Muscle of leg (tissue), 11 donors: ENCODE measurements around the gene PWWP2B. TPM values are rescaled to one million over a fixed set of nuclear protein-coding genes. Genes with fewer than 3 reads are reported as not detected.

Source experiments
- DNase-seq: peaks from one replicate; pipeline ENCODE4 v3.0.0; 2013
- H3K27ac ChIP-seq: one replicate; pipeline ENCODE4 v1.5.1; 2013; ENCODE audit warnings: mild to moderate bottlenecking, low read length, control low read depth
- H3K27me3 ChIP-seq: one replicate; pipeline ENCODE4 v1.6.1; 2013; ENCODE audit warnings: low read length; ENCODE audit not compliant: control insufficient read depth, insufficient read depth
- H3K36me3 ChIP-seq: one replicate; pipeline ENCODE4 v1.6.1; 2013; ENCODE audit warnings: low read length; ENCODE audit not compliant: control insufficient read depth, insufficient read depth
- H3K4me1 ChIP-seq: one replicate; pipeline ENCODE4 v1.6.1; 2013; ENCODE audit warnings: low read length; ENCODE audit not compliant: control insufficient read depth, insufficient read depth
- H3K4me3 ChIP-seq: one replicate; pipeline ENCODE4 v1.5.1; 2013; ENCODE audit warnings: low read length, control low read depth
- H3K9me3 ChIP-seq: replicated peaks from 2 replicates; pipeline ENCODE4 v1.6.1; 2013; ENCODE audit warnings: low read depth, low read length; ENCODE audit not compliant: control insufficient read depth
- WGBS: methylation state at CpG from one replicate; pipeline ENCODE4 v1.1.5; 2013; ENCODE audit warnings: missing lambda C conversion rate; ENCODE audit not compliant: insufficient coverage; 5-methylcytosine and 5-hydroxymethylcytosine counted together
- polyA plus RNA-seq, 8 donors: library from polyadenylated mRNA; unstranded; fragments of 120-200 nt; gene quantifications; one replicate each; pipeline versions ENCODE4 v1.2.1 to v1.2.3, GENCODE V29; 2013; ENCODE audit warnings: inconsistent platforms in 1 of 8, low replicate concordance in 1 of 8; ENCODE audit not compliant: insufficient read length in 8 of 8, insufficient read depth in 1 of 8
- total RNA-seq: library from RNA; stranded (reverse); fragments of 120-200 nt; gene quantifications from one replicate; pipeline ENCODE4 v1.2.4, GENCODE V29; 2013

Gene PWWP2B
- total and polyA plus RNA-seq, 9 donors, result 5.8 to 15.1 (median 11.3) TPM

GRCh38 chr10:132417957-132418441 lies 21.0 kb downstream of the PWWP2B start:
- peak overlapping the region; percentile 74 for H3K27ac ChIP-seq
- no peaks in the 10 kb centered on the region for H3K9me3 ChIP-seq
- H3K4me1 ChIP-seq, result peaks cover 89% of the 10 kb centered on the region
- no peak for DNase-seq
- H3K36me3 ChIP-seq, result no peaks in the 10 kb centered on the region
- no peak overlapping the region for H3K4me3 ChIP-seq
- no peaks in the 10 kb centered on the region for H3K27me3 ChIP-seq
- 45% methylated on average over 17 of the region's 20 CpGs for WGBS

GRCh38 chr10:132418527-132419416 lies 21.8 kb downstream of the PWWP2B start:
- DNase-seq, result peak; percentile 76
- Histone ChIP-seq H3K27me3 (no peaks in the 10 kb centered on the region), H3K4me1 (peaks cover 89% of the 10 kb centered on the region), H3K36me3 (no peaks in the 10 kb centered on the region), H3K4me3 (no peak overlapping the region), H3K27ac (peak overlapping the region; percentile 74), H3K9me3 (no peaks in the 10 kb centered on the region)
- whole genome bisulfite sequencing, result 41% methylated on average over 10 of the region's 18 CpGs

- H3K9me3 ChIP-seq, result no peaks in the 10 kb centered on the region
- peaks cover 88% of the 10 kb centered on the region for H3K4me1 ChIP-seq
- H3K4me3 ChIP-seq, result no peak overlapping the region
- DNase-seq, result peak; percentile 67
- H3K27ac ChIP-seq, result peak overlapping the region; percentile 86
- no peaks in the 10 kb centered on the region for H3K27me3 ChIP-seq
- H3K36me3 ChIP-seq, result no peaks in the 10 kb centered on the region
- WGBS, result 76% methylated on average over 18 of the region's 25 CpGs
Observed at GRCh38 chr10:132419538-132420468, 22.8 kb downstream of the PWWP2B start.

- no peak overlapping the region for H3K4me3 ChIP-seq
- 53% methylated on average over 2 of the region's 8 CpGs for WGBS
- H3K27me3 ChIP-seq, result no peaks in the 10 kb centered on the region
- no peak for DNase-seq
- peaks cover 92% of the 10 kb centered on the region for H3K4me1 ChIP-seq
- peak overlapping the region; percentile 86 for H3K27ac ChIP-seq
- no peaks in the 10 kb centered on the region for H3K9me3 ChIP-seq
- H3K36me3 ChIP-seq, result no peaks in the 10 kb centered on the region
Observed at GRCh38 chr10:132420469-132420980, 23.5 kb downstream of the PWWP2B start.

GRCh38 chr10:132420981-132421846 lies 24.2 kb downstream of the PWWP2B start:
- H3K9me3 ChIP-seq, result no peaks in the 10 kb centered on the region
- no peak overlapping the region for H3K4me3 ChIP-seq
- H3K27me3 ChIP-seq, result no peaks in the 10 kb centered on the region
- peak overlapping the region; percentile 91 for H3K27ac ChIP-seq
- WGBS, result 24% methylated on average over 13 of the region's 33 CpGs
- peak; percentile 86 for DNase-seq
- H3K4me1 ChIP-seq, result peaks cover 95% of the 10 kb centered on the region
- H3K36me3 ChIP-seq, result no peaks in the 10 kb centered on the region

GRCh38 chr10:132421847-132422751 lies 25.1 kb downstream of the PWWP2B start:
- H3K4me1 ChIP-seq, result peaks cover 95% of the 10 kb centered on the region
- no peaks in the 10 kb centered on the region for H3K27me3 ChIP-seq
- peak; percentile 85 for DNase-seq
- H3K4me3 ChIP-seq, result no peak overlapping the region
- 53% methylated on average over 23 of the region's 30 CpGs for WGBS
- H3K36me3 ChIP-seq, result no peaks in the 10 kb centered on the region
- peak overlapping the region; percentile 91 for H3K27ac ChIP-seq
- no peaks in the 10 kb centered on the region for H3K9me3 ChIP-seq

- Histone ChIP-seq H3K4me1 (peaks cover 85% of the 10 kb centered on the region), H3K27me3 (no peaks in the 10 kb centered on the region), H3K4me3 (no peak overlapping the region), H3K9me3 (no peaks in the 10 kb centered on the region), H3K36me3 (no peaks in the 10 kb centered on the region), H3K27ac (peak overlapping the region; percentile 91)
- WGBS, result 82% methylated on average over 21 of the region's 26 CpGs
- peak; percentile 80 for DNase-seq
Observed at GRCh38 chr10:132422903-132423825, 26.2 kb downstream of the PWWP2B start.
